ENCODE results near the gene TPK1. TPM values are rescaled to one million over a fixed set of nuclear protein-coding genes. Genes with fewer than 3 reads are reported as not detected.

TPK1 gene
- total RNA-seq, 1 donor from 2014 or later: 14.5 TPM

GRCh38 chr7:144785521-144785920 is 50.3 kb downstream of the TPK1 start:
- H3K4me1 ChIP-seq: no peaks in the 10 kb centered on the region
- no peak overlapping the region for H3K4me3 Mint-ChIP-seq
- H3K4me2 ChIP-seq: no peak overlapping the region
- no peaks in the 10 kb centered on the region for H3K9me3 ChIP-seq (ENCODE audit: low read depth)
- DNase-seq (ENCODE audit: low spot score): no peak
- H3K9me3 Mint-ChIP-seq: no peaks in the 10 kb centered on the region
- H4K20me1 ChIP-seq (ENCODE audit: low read depth): no peaks in the 10 kb centered on the region
- no peaks in the 10 kb centered on the region for H3K79me2 ChIP-seq (ENCODE audit: low read depth)
- no peak overlapping the region for H3K27ac ChIP-seq
- no peak overlapping the region for H3K4me3 ChIP-seq
- H3K27me3 Mint-ChIP-seq (ENCODE audit: insufficient read depth, low read depth): no peaks in the 10 kb centered on the region
- H3F3A ChIP-seq (ENCODE audit: low read depth): no peaks in the 10 kb centered on the region
- no peak overlapping the region for H2AFZ ChIP-seq (replicated peaks)
- H3K9ac ChIP-seq: no peak overlapping the region
- H3K36me3 ChIP-seq: no peaks in the 10 kb centered on the region
- TF ChIP-seq EZH2 (IDR thresholded peaks at IDR 0.05): no peak
- TF ChIP-seq EZH2phosphoT487 (IDR thresholded peaks at IDR 0.05): no peak
- no peak for TF ChIP-seq CTCF (IDR thresholded peaks at IDR 0.05)
- no peaks in the 10 kb centered on the region for H3K4me1 Mint-ChIP-seq
- H3K27ac Mint-ChIP-seq: no peak overlapping the region
- H3K36me3 Mint-ChIP-seq: no peaks in the 10 kb centered on the region
- no peaks in the 10 kb centered on the region for H3K27me3 ChIP-seq

GRCh38 chr7:144784943-144785342 is 50.9 kb downstream of the TPK1 start:
- Histone ChIP-seq H3K27ac (no peak overlapping the region), H3K4me1 (no peaks in the 10 kb centered on the region), H2AFZ (replicated peaks) (no peak overlapping the region), H3F3A (ENCODE audit: low read depth) (no peaks in the 10 kb centered on the region), H3K9ac (no peak overlapping the region), H3K9me3 (ENCODE audit: low read depth) (no peaks in the 10 kb centered on the region), H3K79me2 (ENCODE audit: low read depth) (no peaks in the 10 kb centered on the region), H3K4me2 (no peak overlapping the region), H4K20me1 (ENCODE audit: low read depth) (no peaks in the 10 kb centered on the region), H3K36me3 (no peaks in the 10 kb centered on the region), H3K4me3 (no peak overlapping the region), H3K27me3 (no peaks in the 10 kb centered on the region)
- TF ChIP-seq EZH2phosphoT487 (IDR thresholded peaks at IDR 0.05) (no peak), CTCF (IDR thresholded peaks at IDR 0.05) (no peak), EZH2 (IDR thresholded peaks at IDR 0.05) (no peak)
- no peak for DNase-seq (ENCODE audit: low spot score)
- Mint-ChIP-seq H3K36me3 (no peaks in the 10 kb centered on the region), H3K4me3 (no peak overlapping the region), H3K9me3 (no peaks in the 10 kb centered on the region), H3K4me1 (no peaks in the 10 kb centered on the region), H3K27ac (no peak overlapping the region), H3K27me3 (ENCODE audit: insufficient read depth, low read depth) (no peaks in the 10 kb centered on the region)

GRCh38 chr7:144784441-144784840 is 51.4 kb downstream of the TPK1 start:
- no peaks in the 10 kb centered on the region for H3K36me3 Mint-ChIP-seq
- H3K27ac Mint-ChIP-seq: no peak overlapping the region
- Histone ChIP-seq H3K27ac (no peak overlapping the region), H3K4me2 (no peak overlapping the region), H3K79me2 (ENCODE audit: low read depth) (no peaks in the 10 kb centered on the region), H2AFZ (replicated peaks) (no peak overlapping the region), H3K9me3 (ENCODE audit: low read depth) (no peaks in the 10 kb centered on the region), H4K20me1 (ENCODE audit: low read depth) (no peaks in the 10 kb centered on the region), H3K4me3 (no peak overlapping the region), H3K4me1 (no peaks in the 10 kb centered on the region), H3K36me3 (no peaks in the 10 kb centered on the region), H3K9ac (no peak overlapping the region), H3F3A (ENCODE audit: low read depth) (no peaks in the 10 kb centered on the region), H3K27me3 (no peaks in the 10 kb centered on the region)
- TF ChIP-seq EZH2phosphoT487 (IDR thresholded peaks at IDR 0.05) (no peak), CTCF (IDR thresholded peaks at IDR 0.05) (no peak), EZH2 (IDR thresholded peaks at IDR 0.05) (no peak)
- DNase-seq (ENCODE audit: low spot score): no peak
- no peak overlapping the region for H3K4me3 Mint-ChIP-seq
- H3K9me3 Mint-ChIP-seq: no peaks in the 10 kb centered on the region
- no peaks in the 10 kb centered on the region for H3K27me3 Mint-ChIP-seq (ENCODE audit: insufficient read depth, low read depth)
- H3K4me1 Mint-ChIP-seq: no peaks in the 10 kb centered on the region

Data from neural progenitor cell (in vitro differentiated cells).